Trophoblast cell (in vitro differentiated cells and primary cell): ENCODE results near the gene VPS11.
A peak's percentile ranks its signal among the peaks of the same experiment; 100 is the strongest.

Experiments used
- DNase-seq, 2 donors: peaks; one replicate each; pipeline ENCODE4 v3.0.0-alpha.2; 2016
- H2AFZ ChIP-seq: 2 replicates; pipeline ENCODE4 v1.6.1; 2013; ENCODE audit warnings: low read length, moderate library complexity, mild to moderate bottlenecking; ENCODE audit not compliant: insufficient read depth, poor library complexity
- H2AK5ac ChIP-seq: 2 replicates; pipeline ENCODE4 v1.6.1; 2013; ENCODE audit warnings: mild to moderate bottlenecking, low read length
- H2BK120ac ChIP-seq: 2 replicates; pipeline ENCODE4 v1.6.1; 2013; ENCODE audit warnings: low read length, mild to moderate bottlenecking, moderate library complexity; ENCODE audit not compliant: insufficient read depth, poor library complexity
- H2BK12ac ChIP-seq: 2 replicates; pipeline ENCODE4 v1.6.1; 2013; ENCODE audit warnings: mild to moderate bottlenecking, low read length, moderate library complexity
- H2BK5ac ChIP-seq: 2 replicates; pipeline ENCODE4 v1.6.1; 2013; ENCODE audit warnings: low read length, low read depth, moderate library complexity, mild to moderate bottlenecking; ENCODE audit not compliant: poor library complexity
- H3K14ac ChIP-seq: 2 replicates; pipeline ENCODE4 v1.6.1; 2013; ENCODE audit warnings: mild to moderate bottlenecking, low read length
- H3K18ac ChIP-seq: 2 replicates; pipeline ENCODE4 v1.6.1; 2013; ENCODE audit warnings: mild to moderate bottlenecking, low read length
- H3K23ac ChIP-seq: 2 replicates; pipeline ENCODE4 v1.6.1; 2013; ENCODE audit warnings: low read length
- H3K27ac ChIP-seq: 2 replicates; pipeline ENCODE4 v1.5.1; 2013; ENCODE audit warnings: low read depth, mild to moderate bottlenecking, inconsistent platforms, low read length, moderate library complexity
- H3K27me3 ChIP-seq: 2 replicates; pipeline ENCODE4 v1.6.1; 2013; ENCODE audit warnings: inconsistent platforms, mild to moderate bottlenecking, low read length, moderate library complexity; ENCODE audit not compliant: insufficient read depth
- H3K36me3 ChIP-seq, 2 experiments: 1 replicate in 1 of 2; 2 replicates in 1 of 2; pipeline ENCODE4 v1.6.1; 2013; ENCODE audit warnings: low read length in 2 of 2, mild to moderate bottlenecking in 2 of 2, moderate library complexity in 1 of 2; ENCODE audit not compliant: insufficient read depth in 2 of 2, control insufficient read depth in 1 of 2
- H3K4ac ChIP-seq: 2 replicates; pipeline ENCODE4 v1.6.1; 2013; ENCODE audit warnings: low read depth, mild to moderate bottlenecking, low read length, moderate library complexity
- H3K4me1 ChIP-seq, 2 experiments: 1 replicate in 1 of 2; 2 replicates in 1 of 2; pipeline ENCODE4 v1.6.1; 2013; ENCODE audit warnings: low read length in 2 of 2, mild to moderate bottlenecking in 2 of 2, moderate library complexity in 1 of 2; ENCODE audit not compliant: insufficient read depth in 2 of 2, control insufficient read depth in 1 of 2
- H3K4me2 ChIP-seq: 2 replicates; pipeline ENCODE4 v1.6.1; 2013; ENCODE audit warnings: inconsistent platforms, mild to moderate bottlenecking, low read length, moderate library complexity
- H3K4me3 ChIP-seq: 2 replicates; pipeline ENCODE4 v1.5.1; 2013; ENCODE audit warnings: mild to moderate bottlenecking, low read depth, low read length, inconsistent platforms
- H3K79me1 ChIP-seq: one replicate; pipeline ENCODE4 v1.6.1; 2013; ENCODE audit warnings: low read length
- H3K79me2 ChIP-seq: 2 replicates; pipeline ENCODE4 v1.6.1; 2013; ENCODE audit warnings: low read length, mild to moderate bottlenecking; ENCODE audit not compliant: control insufficient read depth, insufficient read depth, poor library complexity
- H3K9ac ChIP-seq: 2 replicates; pipeline ENCODE4 v1.6.1; 2013; ENCODE audit warnings: mild to moderate bottlenecking, low read length
- H3K9me3 ChIP-seq: 2 replicates; pipeline ENCODE4 v1.6.1; 2013; ENCODE audit warnings: low read depth, mild to moderate bottlenecking, control low read depth, inconsistent platforms, low read length; ENCODE audit not compliant: insufficient read depth
- H4K12ac ChIP-seq: 2 replicates; pipeline ENCODE4 v1.6.1; 2013; ENCODE audit warnings: low read depth, mild to moderate bottlenecking, low read length, moderate library complexity
- H4K8ac ChIP-seq: 2 replicates; pipeline ENCODE4 v1.6.1; 2013; ENCODE audit warnings: low read depth, mild to moderate bottlenecking, low read length, moderate library complexity
- H4K91ac ChIP-seq: one replicate; pipeline ENCODE4 v1.6.1; 2013; ENCODE audit warnings: low read depth, mild to moderate bottlenecking, low read length, moderate library complexity
- WGBS: extraction: QIAGEN DNeasy Blood & Tissue Kit; methylation state at CpG from one replicate; pipeline ENCODE4 v1.1.7; 2013; ENCODE audit warnings: missing lambda C conversion rate; ENCODE audit not compliant: insufficient read length, insufficient coverage; ENCODE audit errors: extremely low coverage; 5-methylcytosine and 5-hydroxymethylcytosine counted together

The VPS11 gene

GRCh38 chr11:119062779-119063178 is 4.8 kb upstream of the VPS11 start:
- Histone ChIP-seq H2BK120ac (no peak overlapping the region), H3K14ac (no peak overlapping the region), H3K36me3 (no peaks in the 10 kb centered on the region), H2BK5ac (no peak overlapping the region), H3K9me3 (no peaks in the 10 kb centered on the region), H2AK5ac (no peak overlapping the region), H3K79me2 (peaks cover 1% of the 10 kb centered on the region), H3K23ac (no peak overlapping the region), H3K4ac (no peak overlapping the region), H3K4me2 (no peak overlapping the region), H3K4me1 (peaks cover 3 to 5% of the 10 kb centered on the region in 2 experiments), H4K91ac (no peak overlapping the region), H4K8ac (no peak overlapping the region), H3K27me3 (no peaks in the 10 kb centered on the region), H3K27ac (no peak overlapping the region), H2BK12ac (no peak overlapping the region), H3K4me3 (no peak overlapping the region), H2AFZ (no peak overlapping the region), H4K12ac (no peak overlapping the region), H3K79me1 (peaks cover 3% of the 10 kb centered on the region), H3K9ac (no peak overlapping the region), H3K18ac (no peak overlapping the region)
- WGBS = no CpG with 5 or more reads among the region's 5 CpGs
- DNase-seq = no peak

GRCh38 chr11:119065369-119065768 is 2.2 kb upstream of the VPS11 start:
- H4K12ac ChIP-seq = no peak overlapping the region

GRCh38 chr11:119077839-119078238 is 10.2 kb downstream of the VPS11 start:
- WGBS = no CpG with 5 or more reads among the region's 11 CpGs
- H3K36me3 ChIP-seq = peaks cover 60 to 70% of the 10 kb centered on the region in 2 experiments
- H3K4ac ChIP-seq = no peak overlapping the region
- no peak overlapping the region for H3K4me3 ChIP-seq
- H3K4me2 ChIP-seq = no peak overlapping the region
- no peak overlapping the region for H3K27ac ChIP-seq
- no peaks in the 10 kb centered on the region for H3K27me3 ChIP-seq
- H2BK120ac ChIP-seq = no peak overlapping the region
- H3K18ac ChIP-seq = no peak overlapping the region
- no peak overlapping the region for H3K9ac ChIP-seq
- DNase-seq = no peak
- H4K91ac ChIP-seq = no peak overlapping the region
- no peaks in the 10 kb centered on the region for H3K79me1 ChIP-seq
- H2BK12ac ChIP-seq = no peak overlapping the region
- H3K14ac ChIP-seq = no peak overlapping the region
- H4K8ac ChIP-seq = no peak overlapping the region
- H3K79me2 ChIP-seq = no peaks in the 10 kb centered on the region
- H3K4me1 ChIP-seq = no peaks in the 10 kb centered on the region
- no peak overlapping the region for H2BK5ac ChIP-seq
- H2AK5ac ChIP-seq = no peak overlapping the region
- H3K23ac ChIP-seq = no peak overlapping the region
- no peak overlapping the region for H4K12ac ChIP-seq
- H2AFZ ChIP-seq = no peak overlapping the region
- no peaks in the 10 kb centered on the region for H3K9me3 ChIP-seq

More at GRCh38 chr11:119065369-119065768, 2.2 kb upstream of the VPS11 start:
- Histone ChIP-seq H3K18ac (no peak overlapping the region), H2BK5ac (no peak overlapping the region), H3K4me2 (no peak overlapping the region), H2BK120ac (no peak overlapping the region), H3K23ac (no peak overlapping the region), H3K4ac (no peak overlapping the region), H3K27me3 (no peaks in the 10 kb centered on the region), H2AFZ (no peak overlapping the region), H4K8ac (no peak overlapping the region), H3K27ac (no peak overlapping the region), H3K4me3 (no peak overlapping the region), H4K91ac (no peak overlapping the region), H3K4me1 (peaks cover 0 to 6% of the 10 kb centered on the region in 2 experiments), H2BK12ac (no peak overlapping the region), H3K14ac (no peak overlapping the region), H3K9ac (no peak overlapping the region), H3K36me3 (peaks cover 0 to 3% of the 10 kb centered on the region in 2 experiments), H3K79me2 (peaks cover 3% of the 10 kb centered on the region), H3K9me3 (no peaks in the 10 kb centered on the region), H2AK5ac (no peak overlapping the region), H3K79me1 (peaks cover 5% of the 10 kb centered on the region)
- DNase-seq = peak; percentile 46 to 58
- WGBS = no CpG with 5 or more reads among the region's 4 CpGs

GRCh38 chr11:119078675-119079420 is 11.2 kb downstream of the VPS11 start:
- no peak overlapping the region for H2BK120ac ChIP-seq

More at GRCh38 chr11:119078675-119079420, 11.2 kb downstream of the VPS11 start:
- Histone ChIP-seq H2BK5ac (no peak overlapping the region), H3K18ac (no peak overlapping the region), H3K9ac (no peak overlapping the region), H4K91ac (no peak overlapping the region), H3K23ac (no peak overlapping the region), H3K4me3 (no peak overlapping the region), H3K79me2 (no peaks in the 10 kb centered on the region), H4K8ac (no peak overlapping the region), H2BK12ac (no peak overlapping the region), H4K12ac (no peak overlapping the region), H3K4me1 (no peaks in the 10 kb centered on the region), H3K27me3 (no peaks in the 10 kb centered on the region), H3K4ac (no peak overlapping the region), H3K79me1 (no peaks in the 10 kb centered on the region), H2AK5ac (no peak overlapping the region), H3K9me3 (no peaks in the 10 kb centered on the region), H3K4me2 (no peak overlapping the region), H3K14ac (no peak overlapping the region), H2AFZ (no peak overlapping the region), H3K36me3 (peaks cover 54 to 62% of the 10 kb centered on the region in 2 experiments), H3K27ac (no peak overlapping the region)
- DNase-seq = no peak
- no CpG with 5 or more reads among the region's 19 CpGs for WGBS
